K562 (cell line): ENCODE data around the gene ATRAID. TPM values are rescaled to one million over a fixed set of nuclear protein-coding genes. Genes with fewer than 3 reads are reported as not detected.

Experiments
- ATAC-seq: fragments of 200-7000 bp; cut with Tn5 transposase; 3 replicates; pipeline ENCODE4 v1.9.1; 2020; ENCODE audit warnings: moderate library complexity
- BruUV-seq: library from RNA; stranded (reverse); fragments of 400-500 nt; replicated peaks from 2 replicates; lab custom pipeline; 2021; lab: Mats Ljungman, UMichigan
- CTCF ChIA-PET: fragments of 300-600 bp; formaldehyde crosslinking; extraction: SDS; loops from one replicate; lab custom pipeline; 2021; ENCODE audit warnings: low intra/inter-chr PET ratio; lab: Yijun Ruan, JAX
- POLR2A ChIA-PET: fragments of 300-600, 350-650 bp; sonication (Branson Sonifier 250); formaldehyde crosslinking; extraction: SDS; loops from one replicate; lab custom pipeline; 2021; ENCODE audit warnings: antibody characterized with exemption, inconsistent platforms; lab: Yijun Ruan, JAX
- DNase-seq, 4 experiments: peaks; one replicate each; pipeline versions ENCODE4 v3.0.0 to v3.0.0-alpha.2; 2011 to 2018; ENCODE audit warnings: low spot score in 3 of 4, mixed read lengths in 3 of 4; ENCODE audit errors: extremely low read depth in 1 of 4
- FAIRE-seq: peaks from 2 replicates; lab custom pipeline; 2011; peaks lifted over from hg19 to GRCh38; lab: Jason Lieb, UNC
- H2AFZ ChIP-seq: 2 replicates; pipeline ENCODE4 v1.6.0; 2011; ENCODE audit warnings: low read depth, low read length, control low read depth, inconsistent platforms
- H3K27ac ChIP-seq: fragments of 200-600 bp; 3 replicates; pipeline ENCODE4 v1.8.0; 2011; ENCODE audit warnings: low read depth, mild to moderate bottlenecking, control low read depth, inconsistent platforms, low read length, moderate library complexity, mixed read lengths; ENCODE audit errors: extremely low read depth
- H3K27me3 ChIP-seq, 2 experiments: fragments of 300-600 bp in 1 of 2; 2 replicates in 1 of 2; 3 replicates in 1 of 2; pipeline versions ENCODE4 v1.6.0 to v1.8.0; 2011; ENCODE audit warnings: inconsistent platforms in 2 of 2, low read length in 2 of 2, mild to moderate bottlenecking in 1 of 2, mixed read lengths in 1 of 2, moderate library complexity in 1 of 2; ENCODE audit not compliant: control insufficient read depth in 2 of 2, insufficient read depth in 2 of 2
- H3K36me3 ChIP-seq: fragments of 300-600 bp; 3 replicates; pipeline ENCODE4 v1.8.0; 2011; ENCODE audit warnings: mild to moderate bottlenecking, low read length, inconsistent platforms; ENCODE audit not compliant: control insufficient read depth, insufficient read depth
- H3K4me1 ChIP-seq, 2 experiments: fragments of 200-600 bp in 1 of 2; replicated peaks in 1 of 2; 2 replicates in 1 of 2; 3 replicates in 1 of 2; pipeline versions ENCODE4 v1.5.1 to v1.8.0; 2011; ENCODE audit warnings: inconsistent platforms in 2 of 2, low read length in 2 of 2, mild to moderate bottlenecking in 1 of 2, mixed read lengths in 1 of 2, moderate library complexity in 1 of 2; ENCODE audit not compliant: control insufficient read depth in 2 of 2, insufficient read depth in 2 of 2
- H3K4me2 ChIP-seq: 2 replicates; pipeline ENCODE4 v1.6.1; 2011; ENCODE audit warnings: low read length, control low read depth, inconsistent platforms, mixed read lengths; ENCODE audit not compliant: insufficient read depth
- H3K4me3 ChIP-seq: fragments of 200-600 bp; sonication (generic), shearing (Covaris generic); 2 replicates; pipeline ENCODE4 v1.5.1; 2016; ENCODE audit warnings: control low read depth, inconsistent platforms
- H3K79me2 ChIP-seq: fragments of 200-600 bp; 3 replicates; pipeline ENCODE4 v1.8.0; 2011; ENCODE audit warnings: low read length, inconsistent platforms; ENCODE audit not compliant: control insufficient read depth, insufficient read depth
- H3K9ac ChIP-seq, 2 experiments: 2 replicates each; pipeline versions ENCODE4 v1.6.0 to v1.6.1; 2011; ENCODE audit warnings: low read depth in 2 of 2, low read length in 2 of 2, control low read depth in 1 of 2, inconsistent platforms in 1 of 2, mild to moderate bottlenecking in 1 of 2, mixed read lengths in 1 of 2; ENCODE audit not compliant: insufficient read depth in 1 of 2
- H3K9me1 ChIP-seq: one replicate; pipeline ENCODE4 v1.6.0; 2011; ENCODE audit warnings: inconsistent platforms, mild to moderate bottlenecking, low read length, moderate library complexity; ENCODE audit not compliant: control insufficient read depth, insufficient read depth
- H3K9me3 ChIP-seq: replicated peaks from 2 replicates; pipeline ENCODE4 v1.5.1; 2011; ENCODE audit warnings: low read depth, low read length, inconsistent platforms; ENCODE audit not compliant: control insufficient read depth, insufficient read depth
- H4K20me1 ChIP-seq: replicated peaks from 2 replicates; pipeline ENCODE4 v1.6.1; 2011; ENCODE audit warnings: low read length, inconsistent platforms, mixed read lengths; ENCODE audit not compliant: control insufficient read depth, insufficient read depth
- CBFA2T2 ChIP-seq: fragments of 450-650 bp; conservative IDR thresholded peaks from 2 replicates; pipeline ENCODE4 v1.6.1; 2017; ENCODE audit warnings: mild to moderate bottlenecking
- ELK1 ChIP-seq: sonication (generic); formaldehyde crosslinking; IDR thresholded peaks from 2 replicates; pipeline ENCODE4 v1.8.1; 2022; ENCODE audit warnings: missing genetic modification reagents
- FOXK1 ChIP-seq: sonication (generic); formaldehyde crosslinking; IDR thresholded peaks from 2 replicates; pipeline ENCODE4 v1.8.0; 2022; ENCODE audit warnings: missing genetic modification reagents, mild to moderate bottlenecking, borderline replicate concordance
- GATAD2B ChIP-seq: fragments of 450-650 bp; IDR thresholded peaks from 2 replicates; pipeline ENCODE4 v1.6.1; 2017; ENCODE audit warnings: mild to moderate bottlenecking, borderline replicate concordance
- KLF16 ChIP-seq: IDR thresholded peaks from 2 replicates; pipeline ENCODE4 v1.6.1; 2016; ENCODE audit warnings: antibody characterized with exemption
- PCBP1 ChIP-seq: fragments of 200-400 bp; formaldehyde crosslinking; IDR thresholded peaks from 2 replicates; pipeline ENCODE4 v1.6.1; 2018; ENCODE audit warnings: mild to moderate bottlenecking, low read depth, low read length; ENCODE audit not compliant: poor library complexity, severe bottlenecking
- PHB2 ChIP-seq: fragments of 450-650 bp; IDR thresholded peaks from 2 replicates; pipeline ENCODE4 v1.6.1; 2017; ENCODE audit warnings: low read depth
- PHF21A ChIP-seq: fragments of 450-650 bp; IDR thresholded peaks from 2 replicates; pipeline ENCODE4 v1.6.1; 2017; ENCODE audit warnings: low read depth, borderline replicate concordance
- PML ChIP-seq: IDR thresholded peaks from 2 replicates; pipeline ENCODE4 v1.6.1; 2012; ENCODE audit warnings: low read length, inconsistent platforms
- SMAD2 ChIP-seq: fragments of 150-350 bp; IDR thresholded peaks from 2 replicates; pipeline ENCODE4 v1.6.1; 2014; ENCODE audit warnings: low read depth, mild to moderate bottlenecking, low read length
- SREBF2 ChIP-seq: sonication (generic); formaldehyde crosslinking; IDR thresholded peaks from 2 replicates; pipeline ENCODE4 v1.4.0; 2020; ENCODE audit warnings: mild to moderate bottlenecking, missing genetic modification reagents
- TOE1 ChIP-seq, 2 experiments: fragments of 450-650 bp in 1 of 2; sonication (generic) in 1 of 2; formaldehyde crosslinking in 1 of 2; IDR thresholded peaks; 2 replicates each; pipeline versions ENCODE4 v1.7.1 to v1.8.0; 2016 to 2022; ENCODE audit warnings: borderline replicate concordance in 2 of 2, mild to moderate bottlenecking in 2 of 2, antibody characterized with exemption in 1 of 2, inconsistent platforms in 1 of 2, low read depth in 1 of 2, missing genetic modification reagents in 1 of 2, moderate library complexity in 1 of 2
- ZKSCAN8 ChIP-seq: fragments of 200-800 bp; sonication (Bioruptor generic); IDR thresholded peaks from 2 replicates; pipeline ENCODE4 v1.6.1; 2016; ENCODE audit warnings: missing genetic modification characterization, missing compliant biosample characterization
- ZNF778 ChIP-seq: fragments of 450-650 bp; formaldehyde crosslinking; IDR thresholded peaks from 2 replicates; pipeline ENCODE4 v1.4.0; 2020; ENCODE audit warnings: mild to moderate bottlenecking, moderate library complexity
- WGBS: fragments of 100-300 bp; shearing (Covaris generic); methylation state at CpG from one replicate; pipeline ENCODE4 v1.1.6; 2016; ENCODE audit warnings: low coverage, mixed read lengths; ENCODE audit not compliant: insufficient coverage; ENCODE audit errors: missing lambda C conversion rate; 5-methylcytosine and 5-hydroxymethylcytosine counted together
- in situ Hi-C: fragments of 300-500 bp; cut with MboI; formaldehyde crosslinking; loops from 4 replicates; pipeline ENCODE4 v1.15.0; 2018; ENCODE audit warnings: inconsistent platforms, mixed read lengths
- intact Hi-C: fragments of 100-400 bp; cut with micrococcal nuclease; formaldehyde crosslinking; loops from 2 replicates; pipeline ENCODE4 v1.14.2; 2022
- polyA plus RNA-seq, 8 experiments: library from polyadenylated mRNA; depleted of rRNA in 4 of 8; stranded (reverse) in 5 of 8; unstranded in 3 of 8; fragments of >200 nt; fragmentation: Nextera tagmentation in 2 of 8; fragmentation: Illumina TruSeq in 1 of 8; extraction: Ambion mirVana in 2 of 8; extraction: Trizol in 1 of 8; gene quantifications; 2 replicates each; pipeline versions ENCODE4 v1.2.1 to v1.2.3, GENCODE V29; 2011 to 2014; ENCODE audit warnings: inconsistent platforms in 1 of 8, missing spikeins in 1 of 8
- total RNA-seq, 7 experiments: library from RNA; depleted of rRNA in 6 of 7; stranded (reverse); fragments of >200 nt in 6 of 7; fragmentation: Illumina TruSeq in 2 of 7; extraction: Trizol in 2 of 7; gene quantifications; 2 replicates each; pipeline versions ENCODE4 v1.2.1 to v1.2.3, GENCODE V29; 2011 to 2021; ENCODE audit warnings: low replicate concordance in 1 of 7

Gene ATRAID
- total and polyA plus RNA-seq, 9 of the 15 experiments (the other 6 are each of a cell fraction or from before 2014, with no cell fraction given): 70.2 to 187 (median 108) TPM

DNA sequence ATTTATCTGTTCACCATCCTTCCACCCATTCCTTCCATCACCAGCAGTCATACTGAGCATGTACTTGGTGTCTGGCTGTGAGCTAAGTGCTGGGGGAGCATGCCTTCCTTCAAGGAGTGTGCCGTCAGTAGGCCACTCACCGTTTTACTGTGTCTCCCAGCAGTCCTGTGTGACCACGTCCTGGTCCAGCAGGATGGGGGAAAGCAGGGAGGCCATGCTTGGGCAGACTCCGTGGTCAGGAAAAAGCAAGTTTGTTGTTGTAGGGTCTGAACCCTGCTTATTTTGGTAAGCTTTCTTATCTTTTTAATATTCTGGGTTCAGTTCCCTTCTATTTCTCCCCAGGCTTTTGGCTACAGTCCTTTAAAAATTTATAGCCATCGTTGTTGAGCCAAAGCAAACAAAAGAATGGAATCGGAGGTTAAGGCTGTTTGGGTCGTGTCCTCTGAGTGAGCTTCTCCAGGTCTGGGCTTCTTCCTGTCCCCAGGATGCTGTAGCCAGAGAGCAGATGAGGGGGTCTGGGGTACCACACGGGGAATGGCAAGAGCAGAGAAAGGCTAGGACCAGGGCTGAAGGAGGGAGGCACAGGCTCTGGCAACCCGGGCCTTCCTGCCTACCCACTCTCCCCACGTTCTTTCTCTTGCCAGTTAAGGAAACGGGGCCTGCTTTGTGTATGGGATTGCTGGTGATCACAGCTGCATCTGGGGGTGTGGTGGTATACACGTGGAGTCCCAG is 37.5 kb downstream of the ATRAID start:
- BruUV-seq: no TSS peak
- intact Hi-C loops: no loop called here
- H2AFZ ChIP-seq: peak overlapping the region; percentile 95
- H3K36me3 ChIP-seq: peaks cover 4% of the 10 kb centered on the region
- no peaks in the 10 kb centered on the region for H3K9me3 ChIP-seq
- H3K4me3 ChIP-seq: no peak overlapping the region
- no peak overlapping the region for H3K4me2 ChIP-seq
- ChIA-PET CTCF (interaction anchor here (0.6 to 2.2 kb wide), 3 partner anchors 26 to 54 kb away, joined by 4 to 23 read pairs (median 18); no protein-coding TSS in a partner anchor), POLR2A (interaction anchor here (0.9 to 1.9 kb wide), 4 partner anchors 14 to 79 kb away, joined by 3 to 4 read pairs (median 4); no protein-coding TSS in a partner anchor)
- H3K4me1 ChIP-seq: peaks cover 4 to 15% of the 10 kb centered on the region in 2 experiments
- no peaks in the 10 kb centered on the region for H3K79me2 ChIP-seq
- H3K27me3 ChIP-seq: no peaks in the 10 kb centered on the region
- H3K9me1 ChIP-seq: no peaks in the 10 kb centered on the region
- DNase-seq (no peak), FAIRE-seq (no peak), ATAC-seq (no peak)
- in situ Hi-C loops: no loop called here
- 53% methylated on average over 11 of the region's 12 CpGs for WGBS
- H3K27ac ChIP-seq: no peak overlapping the region
- H3K9ac ChIP-seq: peak overlapping the region in 1 of 2 experiments; percentile 39; a peak in 1 of 4 replicates
- H4K20me1 ChIP-seq: no peaks in the 10 kb centered on the region
- TF ChIP-seq PHF21A (no peak), ZNF778 (CRISPR knock-in tag) (no peak), KLF16 (no peak), PHB2 (no peak), GATAD2B (no peak), TOE1 (IDR thresholded peaks at IDR 0.05; ENCODE audit: borderline replicate concordance) (no peak), TOE1 (CRISPR knock-in tag; IDR thresholded peaks at IDR 0.05; ENCODE audit: borderline replicate concordance, low read depth) (no peak), CBFA2T2 (no peak), PCBP1 (no peak), FOXK1 (CRISPR knock-in tag) (no peak), PML (no peak), SMAD2 (no peak), SREBF2 (CRISPR knock-in tag) (no peak), ZKSCAN8 (no peak), ELK1 (CRISPR knock-in tag) (no peak)
